ENCODE data around the gene ROR2. TPM values are rescaled to one million over a fixed set of nuclear protein-coding genes. Genes with fewer than 3 reads are reported as not detected.

Gene ROR2
- total and polyA plus RNA-seq, 11 donors: 0.18 to 9.0 (median 0.49) TPM

- peaks cover 0 to 7% (median 0%) of the 10 kb centered on the region in 9 donors for H3K27me3 ChIP-seq
- no peaks in the 10 kb centered on the region for H3K36me3 ChIP-seq
- no peak overlapping the region for H3K4me3 ChIP-seq
- intact Hi-C loops (cut with DNase I): no loop called here
- no peaks in the 10 kb centered on the region for H3K9me3 ChIP-seq
- ATAC-seq (no peak), DNase-seq (no peak)
- H3K27ac ChIP-seq: peak overlapping the region in 1 of 12 donors; percentile 5
- WGBS, 4 donors: 57 to 74% (median 64%) methylated on average over 2 of the region's 2 CpGs
- H3K4me1 ChIP-seq: peaks cover 0 to 18% (median 0%) of the 10 kb centered on the region in 12 donors
- TF ChIP-seq CTCF (IDR thresholded peaks at IDR 0.05): no peak
- TF ChIP-seq POLR2A (IDR thresholded peaks at IDR 0.05): no peak
These were observed 41.8 kb downstream of the ROR2 start for GRCh38 chr9:91908293-91908623.

GRCh38 chr9:91907484-91908292, 42.3 kb downstream of the ROR2 start:
- WGBS, 4 donors: 57 to 64% (median 60%) methylated on average over 7 to 8 of the region's 8 CpGs
- Histone ChIP-seq H3K36me3 (no peaks in the 10 kb centered on the region), H3K27me3 (peaks cover 0 to 7% (median 0%) of the 10 kb centered on the region in 9 donors), H3K4me3 (no peak overlapping the region), H3K27ac (peak overlapping the region in 1 of 12 donors; percentile 5), H3K4me1 (peaks cover 0 to 24% (median 0%) of the 10 kb centered on the region in 12 donors), H3K9me3 (no peaks in the 10 kb centered on the region)
- intact Hi-C loops (cut with DNase I): no loop called here
- TF ChIP-seq POLR2A (IDR thresholded peaks at IDR 0.05): no peak
- TF ChIP-seq CTCF (IDR thresholded peaks at IDR 0.05): no peak
- DNase-seq (no peak), ATAC-seq (no peak)

GRCh38 chr9:91905991-91906469, 44.0 kb downstream of the ROR2 start:
- H3K4me1 ChIP-seq: peaks cover 0 to 32% (median 0%) of the 10 kb centered on the region in 12 donors
- peak in 2 of 5 donors; percentile 27 to 52 for DNase-seq
- 32 to 55% (median 41%) methylated on average over 10 to 11 of the region's 11 CpGs for WGBS, 4 donors
- H3K27me3 ChIP-seq: peaks cover 0 to 7% (median 0%) of the 10 kb centered on the region in 9 donors
- intact Hi-C loops (cut with DNase I): no loop called here
- no peaks in the 10 kb centered on the region for H3K36me3 ChIP-seq
- H3K27ac ChIP-seq: peak overlapping the region in 2 of 12 donors; percentile 41 to 72
- no peaks in the 10 kb centered on the region for H3K9me3 ChIP-seq
- peak; percentile 44 to 74 (median 66) for ATAC-seq
- no peak for TF ChIP-seq POLR2A (IDR thresholded peaks at IDR 0.05)
- no peak for TF ChIP-seq CTCF (IDR thresholded peaks at IDR 0.05)
- peak overlapping the region in 8 of 12 donors; percentile 12 to 47 (median 40) for H3K4me3 ChIP-seq

GRCh38 chr9:91905237-91905650, 44.8 kb downstream of the ROR2 start:
- intact Hi-C loops (cut with DNase I): no loop called here
- H3K4me3 ChIP-seq: no peak overlapping the region

More at GRCh38 chr9:91905237-91905650, 44.8 kb downstream of the ROR2 start:
- ATAC-seq: no peak
- no peak for DNase-seq
- Histone ChIP-seq H3K36me3 (no peaks in the 10 kb centered on the region), H3K9me3 (no peaks in the 10 kb centered on the region), H3K27me3 (peaks cover 0 to 7% (median 0%) of the 10 kb centered on the region in 9 donors), H3K4me1 (peaks cover 0 to 40% (median 2%) of the 10 kb centered on the region in 12 donors), H3K27ac (peak overlapping the region in 1 of 12 donors; percentile 41)
- no peak for TF ChIP-seq POLR2A (IDR thresholded peaks at IDR 0.05)
- 76 to 95% (median 88%) methylated on average over 1 of the region's 1 CpG for WGBS, 4 donors

Measured in heart left ventricle (tissue), 16 donors.